ENCODE data around the gene ZNF208. TPM values are rescaled to one million over a fixed set of nuclear protein-coding genes. Genes with fewer than 3 reads are reported as not detected.

Gene ZNF208
- total and polyA plus RNA-seq, 9 donors: 0.27 to 0.85 (median 0.48) TPM

DNA sequence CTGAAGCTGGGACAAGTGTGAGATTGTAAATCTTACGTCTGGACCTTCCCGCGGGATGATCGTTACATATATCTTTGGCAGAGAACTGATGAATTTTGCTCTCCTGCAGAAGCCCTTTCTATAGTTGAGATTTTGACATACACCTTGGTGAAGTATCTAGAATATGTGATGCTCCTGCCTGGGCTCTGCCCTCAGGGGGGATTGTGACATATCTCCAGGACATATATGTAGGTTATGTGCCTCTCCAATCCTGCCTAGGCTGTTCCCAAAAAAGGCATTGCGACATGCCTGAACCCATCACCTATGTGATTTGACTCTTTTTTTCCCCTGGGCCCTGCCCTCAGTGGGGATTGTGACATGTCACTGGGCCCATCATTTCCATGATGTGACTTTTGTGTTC is 76.6 kb downstream of the ZNF208 start:
- no peak overlapping the region for H3K27ac ChIP-seq (ENCODE audit: low read length)
- no peaks in the 10 kb centered on the region for H3K27me3 ChIP-seq (ENCODE audit: control insufficient read depth, insufficient read depth, low read length)
- H3K4me1 ChIP-seq (ENCODE audit: control insufficient read depth, insufficient read depth, low read length): no peaks in the 10 kb centered on the region
- no peaks in the 10 kb centered on the region for H3K36me3 ChIP-seq (ENCODE audit: control insufficient read depth, insufficient read depth, low read length)
- WGBS (ENCODE audit: insufficient coverage): 96% methylated on average over 4 of the region's 5 CpGs
- H3K9me3 ChIP-seq (replicated peaks; ENCODE audit: control insufficient read depth, low read depth, low read length): peaks cover 32% of the 10 kb centered on the region
- no peak for DNase-seq
- no peak overlapping the region for H3K4me3 ChIP-seq (ENCODE audit: low read length)

DNA sequence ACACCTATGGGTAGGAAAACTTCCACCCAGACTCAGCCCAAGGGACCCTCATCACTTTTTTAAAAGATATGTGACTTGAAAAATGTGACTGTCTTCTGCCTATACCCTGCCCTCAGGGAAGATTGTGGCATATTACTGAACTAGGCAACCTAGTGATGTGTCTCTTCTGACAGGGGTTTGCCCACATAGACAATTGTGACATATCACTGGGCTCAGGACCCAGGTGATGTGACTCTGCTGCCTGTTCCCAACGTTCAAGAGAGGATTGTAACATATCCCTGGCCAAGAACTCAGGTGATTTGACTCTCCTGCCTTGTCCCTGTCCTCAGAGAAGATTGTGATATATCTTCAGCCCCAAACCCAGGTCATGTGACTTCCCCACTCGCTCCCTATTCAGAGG is 88.5 kb downstream of the ZNF208 start:
- WGBS (ENCODE audit: insufficient coverage): 11% methylated on average over 1 of the region's 2 CpGs
- peaks cover 32% of the 10 kb centered on the region for H3K9me3 ChIP-seq (replicated peaks; ENCODE audit: control insufficient read depth, low read depth, low read length)

DNA sequence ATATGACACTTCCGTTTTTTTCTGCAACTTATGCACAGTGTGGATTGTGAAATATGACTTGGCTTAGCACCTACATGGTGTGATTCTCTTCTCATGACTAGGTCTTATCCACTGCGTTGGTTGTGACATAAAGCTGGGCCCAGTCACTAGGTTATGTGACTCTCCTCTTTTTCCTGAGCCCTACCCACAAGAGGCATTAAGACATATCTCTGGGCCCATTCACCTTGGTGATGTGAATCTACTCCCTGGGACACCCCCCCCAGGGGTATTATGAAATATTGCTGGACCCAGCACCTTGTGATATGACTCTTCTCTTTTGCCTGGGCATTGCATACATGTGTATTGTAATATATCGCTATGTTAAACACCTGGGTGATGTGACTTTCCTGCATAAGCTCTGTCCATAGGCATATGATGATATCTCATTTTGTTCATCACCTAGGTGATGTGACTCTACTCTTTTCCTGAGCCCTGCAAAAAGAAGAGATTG is 89.0 kb downstream of the ZNF208 start:
- Histone ChIP-seq H3K4me3 (ENCODE audit: low read length) (no peak overlapping the region), H3K36me3 (ENCODE audit: control insufficient read depth, insufficient read depth, low read length) (no peaks in the 10 kb centered on the region), H3K9me3 (replicated peaks; ENCODE audit: control insufficient read depth, low read depth, low read length) (peaks cover 36% of the 10 kb centered on the region), H3K27me3 (ENCODE audit: control insufficient read depth, insufficient read depth, low read length) (no peaks in the 10 kb centered on the region), H3K4me1 (ENCODE audit: control insufficient read depth, insufficient read depth, low read length) (no peaks in the 10 kb centered on the region), H3K27ac (ENCODE audit: low read length) (no peak overlapping the region)
- 100% methylated on average over 1 of the region's 3 CpGs for WGBS (ENCODE audit: insufficient coverage)
- DNase-seq: no peak

More for the DNA sequence above, 88.5 kb downstream of the ZNF208 start:
- DNase-seq: no peak
- Histone ChIP-seq H3K27me3 (ENCODE audit: control insufficient read depth, insufficient read depth, low read length) (no peaks in the 10 kb centered on the region), H3K4me3 (ENCODE audit: low read length) (no peak overlapping the region), H3K4me1 (ENCODE audit: control insufficient read depth, insufficient read depth, low read length) (no peaks in the 10 kb centered on the region), H3K36me3 (ENCODE audit: control insufficient read depth, insufficient read depth, low read length) (no peaks in the 10 kb centered on the region), H3K27ac (ENCODE audit: low read length) (no peak overlapping the region)

DNA sequence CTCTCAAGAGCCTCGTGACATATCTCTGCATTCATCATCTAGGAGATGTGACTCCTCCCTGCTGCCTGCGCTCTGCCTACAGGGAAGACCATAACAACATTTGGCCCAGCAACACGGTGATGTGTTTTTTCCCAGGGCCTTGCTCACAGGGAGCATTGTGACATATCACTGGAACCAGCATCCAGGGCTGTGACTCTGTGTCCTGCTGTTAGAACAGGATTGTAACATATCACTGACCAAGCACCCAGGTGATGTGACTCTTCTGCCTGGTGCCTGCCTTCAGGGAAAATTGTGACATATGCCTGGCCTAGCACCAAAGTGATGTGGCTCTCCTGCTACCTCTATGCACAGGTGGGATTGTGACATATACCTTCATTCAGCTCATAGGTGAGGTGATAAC is 95.3 kb downstream of the ZNF208 start:
- DNase-seq: no peak
- Histone ChIP-seq H3K4me1 (ENCODE audit: control insufficient read depth, insufficient read depth, low read length) (no peaks in the 10 kb centered on the region), H3K4me3 (ENCODE audit: low read length) (no peak overlapping the region), H3K36me3 (ENCODE audit: control insufficient read depth, insufficient read depth, low read length) (no peaks in the 10 kb centered on the region), H3K27ac (ENCODE audit: low read length) (no peak overlapping the region), H3K9me3 (replicated peaks; ENCODE audit: control insufficient read depth, low read depth, low read length) (peaks cover 45% of the 10 kb centered on the region), H3K27me3 (ENCODE audit: control insufficient read depth, insufficient read depth, low read length) (no peaks in the 10 kb centered on the region)
- 49% methylated on average over 3 of the region's 3 CpGs for WGBS (ENCODE audit: insufficient coverage)

DNA sequence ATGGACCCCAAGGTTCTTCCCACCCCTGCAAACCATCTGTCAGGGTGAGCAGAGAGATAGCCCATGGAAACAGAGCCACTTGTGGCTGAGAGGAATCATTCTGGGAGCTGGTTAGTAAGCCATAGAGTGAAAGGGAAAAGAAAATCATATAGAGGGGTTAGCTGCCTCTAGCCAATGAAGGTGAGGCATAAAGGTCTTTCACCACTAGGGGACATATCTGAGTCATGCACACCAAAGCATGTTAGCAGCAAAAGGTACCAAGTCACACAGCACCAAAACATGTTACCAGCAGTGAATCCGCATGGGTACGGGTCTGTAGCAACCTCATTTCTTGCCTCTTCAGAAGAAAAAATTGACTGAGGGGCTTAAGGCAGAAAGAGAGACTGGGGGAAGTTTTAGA is 98.1 kb downstream of the ZNF208 start:
- no peaks in the 10 kb centered on the region for H3K4me1 ChIP-seq (ENCODE audit: control insufficient read depth, insufficient read depth, low read length)
- H3K4me3 ChIP-seq (ENCODE audit: low read length): no peak overlapping the region
- no peaks in the 10 kb centered on the region for H3K27me3 ChIP-seq (ENCODE audit: control insufficient read depth, insufficient read depth, low read length)
- H3K9me3 ChIP-seq (replicated peaks; ENCODE audit: control insufficient read depth, low read depth, low read length): peaks cover 46% of the 10 kb centered on the region
- no peak overlapping the region for H3K27ac ChIP-seq (ENCODE audit: low read length)
- WGBS (ENCODE audit: insufficient coverage): no CpG with 5 or more reads among the region's 2 CpGs
- DNase-seq: no peak
- no peaks in the 10 kb centered on the region for H3K36me3 ChIP-seq (ENCODE audit: control insufficient read depth, insufficient read depth, low read length)

DNA sequence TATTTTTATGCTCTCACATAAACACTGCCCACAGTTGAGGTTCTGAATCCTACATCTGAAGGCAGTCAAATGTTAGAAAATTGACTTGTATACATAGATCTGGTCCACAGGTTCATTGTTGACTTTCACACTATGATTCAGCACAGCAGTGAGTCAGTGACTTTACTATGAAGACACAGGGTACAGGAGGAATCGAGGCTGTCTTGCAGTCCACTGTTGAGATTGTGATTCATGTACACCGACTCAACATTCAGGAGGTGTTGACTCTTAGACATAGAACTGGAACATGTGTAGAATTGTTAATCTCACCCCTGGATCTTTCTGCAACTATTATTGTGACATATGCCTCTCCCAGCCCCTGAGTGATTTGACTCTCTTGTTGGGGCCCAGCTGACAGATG is 100.4 kb downstream of the ZNF208 start:
- 60% methylated on average over 1 of the region's 2 CpGs for WGBS (ENCODE audit: insufficient coverage)
- no peak for DNase-seq
- no peak overlapping the region for H3K4me3 ChIP-seq (ENCODE audit: low read length)
- H3K27ac ChIP-seq (ENCODE audit: low read length): no peak overlapping the region
- H3K4me1 ChIP-seq (ENCODE audit: control insufficient read depth, insufficient read depth, low read length): no peaks in the 10 kb centered on the region
- H3K27me3 ChIP-seq (ENCODE audit: control insufficient read depth, insufficient read depth, low read length): no peaks in the 10 kb centered on the region
- peaks cover 44% of the 10 kb centered on the region for H3K9me3 ChIP-seq (replicated peaks; ENCODE audit: control insufficient read depth, low read depth, low read length)
- no peaks in the 10 kb centered on the region for H3K36me3 ChIP-seq (ENCODE audit: control insufficient read depth, insufficient read depth, low read length)

DNA sequence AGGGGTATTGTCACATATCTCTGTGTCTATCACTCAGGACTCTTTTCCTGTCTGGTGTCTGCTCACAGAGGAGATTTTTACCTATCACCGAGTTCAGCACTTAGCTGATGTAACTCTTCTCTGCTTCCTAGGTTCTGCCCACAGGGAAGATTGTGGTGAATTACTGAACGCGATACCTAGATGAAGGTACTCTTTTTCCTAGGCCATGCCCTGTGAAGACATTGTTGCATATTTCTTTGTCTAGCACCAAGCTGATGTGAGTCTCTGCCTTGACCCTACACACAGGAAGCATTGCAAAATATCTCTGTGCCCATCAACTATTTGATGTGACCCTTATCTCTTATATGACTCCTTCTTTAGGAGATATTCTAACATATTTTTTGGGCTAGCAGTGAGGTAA is 102.7 kb downstream of the ZNF208 start:
- H3K27me3 ChIP-seq (ENCODE audit: control insufficient read depth, insufficient read depth, low read length): no peaks in the 10 kb centered on the region
- H3K27ac ChIP-seq (ENCODE audit: low read length): no peak overlapping the region
- DNase-seq: no peak
- H3K4me1 ChIP-seq (ENCODE audit: control insufficient read depth, insufficient read depth, low read length): no peaks in the 10 kb centered on the region
- H3K4me3 ChIP-seq (ENCODE audit: low read length): no peak overlapping the region
- H3K9me3 ChIP-seq (replicated peaks; ENCODE audit: control insufficient read depth, low read depth, low read length): peaks cover 46% of the 10 kb centered on the region
- H3K36me3 ChIP-seq (ENCODE audit: control insufficient read depth, insufficient read depth, low read length): no peaks in the 10 kb centered on the region
- WGBS (ENCODE audit: insufficient coverage): 100% methylated on average over 2 of the region's 3 CpGs

DNA sequence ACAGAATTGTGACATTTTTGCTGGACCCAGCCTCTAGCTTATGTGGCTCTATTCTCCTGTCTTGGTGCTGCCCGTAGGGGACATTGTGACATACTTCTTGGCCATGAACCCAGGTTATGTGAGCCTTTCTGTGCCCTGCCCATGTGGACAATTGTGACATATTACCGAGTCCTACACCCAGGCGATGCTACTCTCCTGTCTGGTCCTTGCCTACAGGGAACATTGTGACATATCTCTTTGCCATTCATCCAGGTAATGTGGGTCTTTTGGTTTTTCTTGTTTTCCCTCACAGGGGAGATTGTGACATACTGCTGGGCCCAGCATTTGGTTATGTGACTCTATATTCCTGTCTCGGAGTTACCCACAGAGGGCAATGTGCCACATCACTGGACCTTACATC is 103.2 kb downstream of the ZNF208 start:
- no peak overlapping the region for H3K27ac ChIP-seq (ENCODE audit: low read length)
- H3K4me3 ChIP-seq (ENCODE audit: low read length): no peak overlapping the region
- DNase-seq: no peak
- no peaks in the 10 kb centered on the region for H3K36me3 ChIP-seq (ENCODE audit: control insufficient read depth, insufficient read depth, low read length)
- no peaks in the 10 kb centered on the region for H3K27me3 ChIP-seq (ENCODE audit: control insufficient read depth, insufficient read depth, low read length)
- 73% methylated on average over 2 of the region's 4 CpGs for WGBS (ENCODE audit: insufficient coverage)
- H3K4me1 ChIP-seq (ENCODE audit: control insufficient read depth, insufficient read depth, low read length): no peaks in the 10 kb centered on the region
- peaks cover 44% of the 10 kb centered on the region for H3K9me3 ChIP-seq (replicated peaks; ENCODE audit: control insufficient read depth, low read depth, low read length)

DNA sequence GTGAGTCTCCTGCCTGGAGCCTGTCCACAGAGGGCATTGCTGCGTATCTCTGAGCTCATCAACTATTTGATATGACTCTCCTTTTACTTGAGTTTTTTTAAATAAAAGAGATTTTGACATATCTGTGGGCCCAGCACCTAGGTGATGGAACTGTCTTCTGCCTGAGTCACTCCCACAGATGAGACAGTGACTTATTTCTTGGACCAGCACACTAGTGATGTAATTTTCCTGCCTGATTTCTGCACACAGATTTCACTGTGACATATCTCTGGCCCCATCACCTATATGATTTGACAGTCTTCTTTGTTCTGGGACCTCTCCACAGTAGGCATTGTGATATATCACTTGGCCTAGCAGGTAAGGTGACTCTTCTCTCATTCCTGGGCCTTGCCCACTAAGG is 108.2 kb downstream of the ZNF208 start:
- H3K27ac ChIP-seq (ENCODE audit: low read length): no peak overlapping the region
- H3K4me1 ChIP-seq (ENCODE audit: control insufficient read depth, insufficient read depth, low read length): no peaks in the 10 kb centered on the region
- H3K36me3 ChIP-seq (ENCODE audit: control insufficient read depth, insufficient read depth, low read length): no peaks in the 10 kb centered on the region
- WGBS (ENCODE audit: insufficient coverage): no CpG with 5 or more reads among the region's 1 CpG
- no peaks in the 10 kb centered on the region for H3K27me3 ChIP-seq (ENCODE audit: control insufficient read depth, insufficient read depth, low read length)
- H3K9me3 ChIP-seq (replicated peaks; ENCODE audit: control insufficient read depth, low read depth, low read length): peaks cover 29% of the 10 kb centered on the region
- DNase-seq: no peak
- no peak overlapping the region for H3K4me3 ChIP-seq (ENCODE audit: low read length)

DNA sequence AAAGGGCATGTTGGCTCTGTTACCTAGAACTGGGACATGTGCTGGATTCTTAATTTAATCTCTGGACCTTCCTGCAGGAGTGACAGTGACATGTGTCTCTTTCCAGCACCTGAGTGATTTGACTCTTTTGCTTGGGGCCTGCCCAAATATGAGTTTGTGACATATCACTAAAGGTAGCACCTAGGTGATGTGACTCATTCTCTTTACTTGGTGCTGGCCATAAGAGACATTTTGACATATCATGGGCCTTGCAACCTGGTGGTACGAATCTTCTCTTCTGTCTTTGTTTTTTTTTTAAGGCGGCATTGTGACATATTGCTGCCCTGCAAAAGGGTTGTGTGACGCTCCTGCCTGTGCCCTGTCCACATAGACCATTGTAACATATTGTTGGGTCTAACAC is 108.9 kb downstream of the ZNF208 start:
- WGBS (ENCODE audit: insufficient coverage): no CpG with 5 or more reads among the region's 3 CpGs
- DNase-seq: no peak
- Histone ChIP-seq H3K4me1 (ENCODE audit: control insufficient read depth, insufficient read depth, low read length) (no peaks in the 10 kb centered on the region), H3K27me3 (ENCODE audit: control insufficient read depth, insufficient read depth, low read length) (no peaks in the 10 kb centered on the region), H3K9me3 (replicated peaks; ENCODE audit: control insufficient read depth, low read depth, low read length) (peaks cover 27% of the 10 kb centered on the region), H3K36me3 (ENCODE audit: control insufficient read depth, insufficient read depth, low read length) (no peaks in the 10 kb centered on the region), H3K4me3 (ENCODE audit: low read length) (no peak overlapping the region), H3K27ac (ENCODE audit: low read length) (no peak overlapping the region)

DNA sequence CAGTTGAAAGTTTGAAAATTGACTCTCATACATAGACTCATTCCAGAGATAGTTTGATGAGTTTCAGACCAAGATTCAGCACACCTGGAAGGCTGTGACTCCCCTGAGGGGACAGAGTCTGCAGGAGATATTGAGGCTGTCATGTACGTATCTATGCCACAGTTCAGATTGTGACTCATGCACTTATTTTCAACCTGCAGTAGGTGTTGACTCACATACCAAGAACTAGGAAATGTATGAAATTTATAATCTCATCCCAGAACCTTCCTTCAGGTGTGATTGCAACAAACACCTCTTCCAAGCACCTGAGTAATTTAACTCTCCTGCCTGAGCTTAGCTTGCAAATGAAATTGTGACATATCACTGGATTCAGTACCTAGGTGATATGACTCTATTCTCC is 110.3 kb downstream of the ZNF208 start:
- no peak overlapping the region for H3K27ac ChIP-seq (ENCODE audit: low read length)
- H3K4me1 ChIP-seq (ENCODE audit: control insufficient read depth, insufficient read depth, low read length): no peaks in the 10 kb centered on the region
- peaks cover 22% of the 10 kb centered on the region for H3K9me3 ChIP-seq (replicated peaks; ENCODE audit: control insufficient read depth, low read depth, low read length)
- no peaks in the 10 kb centered on the region for H3K36me3 ChIP-seq (ENCODE audit: control insufficient read depth, insufficient read depth, low read length)
- no peaks in the 10 kb centered on the region for H3K27me3 ChIP-seq (ENCODE audit: control insufficient read depth, insufficient read depth, low read length)
- no peak for DNase-seq
- WGBS (ENCODE audit: insufficient coverage): no CpG with 5 or more reads among the region's 1 CpG
- H3K4me3 ChIP-seq (ENCODE audit: low read length): no peak overlapping the region

Data from muscle of leg (tissue), 11 donors.